ENCODE results near the gene MGLL.

MGLL gene

GRCh38 chr3:127701280-127701911 is 120.9 kb downstream of the MGLL start:
- no peak overlapping the region for H3K27ac ChIP-seq (replicated peaks)
- no peaks in the 10 kb centered on the region for H3K27me3 ChIP-seq (ENCODE audit: insufficient read depth, poor library complexity, severe bottlenecking)
- TF ChIP-seq SPI1 (IDR thresholded peaks at IDR 0.05; ENCODE audit: borderline replicate concordance, low read depth): no peak
- no peak for TF ChIP-seq REST (IDR thresholded peaks at IDR 0.05; ENCODE audit: insufficient replicate concordance, low read depth)
- TF ChIP-seq CTCF (IDR thresholded peaks at IDR 0.05; ENCODE audit: insufficient read depth, low read length): no peak
- no peak for TF ChIP-seq GABPA (IDR thresholded peaks at IDR 0.05; ENCODE audit: low read depth)
- TF ChIP-seq POLR2AphosphoS5 (IDR thresholded peaks at IDR 0.05; ENCODE audit: low read depth): no peak
- DNase-seq (ENCODE audit: low read depth in 1 of 2, low spot score in 1 of 2): no peak
- H3K4me3 ChIP-seq (replicated peaks; ENCODE audit: insufficient read depth, low read length): no peak overlapping the region

GRCh38 chr3:127700406-127700805 is 121.9 kb downstream of the MGLL start:
- DNase-seq (ENCODE audit: low read depth in 1 of 2, low spot score in 1 of 2): no peak
- H3K27me3 ChIP-seq (ENCODE audit: insufficient read depth, poor library complexity, severe bottlenecking): no peaks in the 10 kb centered on the region
- H3K4me3 ChIP-seq (replicated peaks; ENCODE audit: insufficient read depth, low read length): no peak overlapping the region
- TF ChIP-seq CTCF (IDR thresholded peaks at IDR 0.05; ENCODE audit: insufficient read depth, low read length) (no peak), POLR2AphosphoS5 (IDR thresholded peaks at IDR 0.05; ENCODE audit: low read depth) (no peak), REST (IDR thresholded peaks at IDR 0.05; ENCODE audit: insufficient replicate concordance, low read depth) (no peak), GABPA (IDR thresholded peaks at IDR 0.05; ENCODE audit: low read depth) (no peak), SPI1 (IDR thresholded peaks at IDR 0.05; ENCODE audit: borderline replicate concordance, low read depth) (no peak)
- no peak overlapping the region for H3K27ac ChIP-seq (replicated peaks)

GRCh38 chr3:127699416-127700300 is 122.7 kb downstream of the MGLL start:
- TF ChIP-seq REST (IDR thresholded peaks at IDR 0.05; ENCODE audit: insufficient replicate concordance, low read depth) (no peak), CTCF (IDR thresholded peaks at IDR 0.05; ENCODE audit: insufficient read depth, low read length) (no peak), SPI1 (IDR thresholded peaks at IDR 0.05; ENCODE audit: borderline replicate concordance, low read depth) (no peak)
- Histone ChIP-seq H3K27ac (replicated peaks) (no peak overlapping the region), H3K27me3 (ENCODE audit: insufficient read depth, poor library complexity, severe bottlenecking) (no peaks in the 10 kb centered on the region), H3K4me3 (replicated peaks; ENCODE audit: insufficient read depth, low read length) (no peak overlapping the region)
- no peak for DNase-seq (ENCODE audit: low read depth in 1 of 2, low spot score in 1 of 2)

All from HL-60 (cell line).